Measurements from ENCODE around the gene SP4.

SP4 gene

GRCh38 chr7:21427871-21428658, at the start of gene SP4:
Gene SP4, plus strand, starts transcription at chr7:21428083. Its CDS starts 169 bp downstream, at chr7:21428252.
- DNase-seq = peak; percentile 94

- no peak for DNase-seq
Observed at GRCh38 chr7:21383227-21384220, 44.4 kb upstream of the SP4 start.

- DNase-seq = no peak
Observed at GRCh38 chr7:21393937-21394336, 33.9 kb upstream of the SP4 start.

GRCh38 chr7:21401944-21402343, 25.9 kb upstream of the SP4 start:
- no peak for DNase-seq

GRCh38 chr7:21407796-21408480, 19.9 kb upstream of the SP4 start:
- no peak for DNase-seq

- no peak for DNase-seq
Observed at GRCh38 chr7:21408481-21408820, 19.4 kb upstream of the SP4 start.

- no peak for DNase-seq
Observed at GRCh38 chr7:21412410-21412851, 15.5 kb upstream of the SP4 start.

- DNase-seq = no peak
Observed at GRCh38 chr7:21412957-21413356, 14.9 kb upstream of the SP4 start.

GRCh38 chr7:21413502-21413901, 14.4 kb upstream of the SP4 start:
- DNase-seq = no peak

GRCh38 chr7:21414795-21415393, 13.0 kb upstream of the SP4 start:
- no peak for DNase-seq

- no peak for DNase-seq
Observed at GRCh38 chr7:21417647-21418046, 10.2 kb upstream of the SP4 start.

GRCh38 chr7:21422751-21423150, 5.1 kb upstream of the SP4 start:
- no peak for DNase-seq

- DNase-seq = no peak
Observed at GRCh38 chr7:21425290-21425689, 2.6 kb upstream of the SP4 start.

GRCh38 chr7:21426286-21427181, 1.3 kb upstream of the SP4 start:
- DNase-seq = no peak

GRCh38 chr7:21427182-21427870, 557 bp upstream of the SP4 start:
- peak; percentile 99 for DNase-seq

- no peak for DNase-seq
Observed at GRCh38 chr7:21428659-21428941, 717 bp downstream of the SP4 start.

GRCh38 chr7:21429021-21429420, 1.1 kb downstream of the SP4 start:
- no peak for DNase-seq

GRCh38 chr7:21429786-21430574, 2.1 kb downstream of the SP4 start:
- no peak for DNase-seq

GRCh38 chr7:21430575-21430954, 2.7 kb downstream of the SP4 start:
- no peak for DNase-seq

- no peak for DNase-seq
Observed at GRCh38 chr7:21443149-21443841, 15.4 kb downstream of the SP4 start.
